A673 (cell line): ENCODE measurements around the gene ZBTB7B.

ENCODE experiments used
- EZH2 ChIP-seq: fragments of 200-600 bp; sonication (generic); IDR thresholded peaks from 2 replicates; pipeline ENCODE4 v1.6.1; 2017; ENCODE audit warnings: borderline replicate concordance, low read depth, mild to moderate bottlenecking, mixed read lengths, antibody characterized with exemption, low read length; ENCODE audit not compliant: poor library complexity, severe bottlenecking
- TF ChIP-seq, protein P1 (sequence below): fragments of 300-800, 200-600 bp; sonication (generic); conservative IDR thresholded peaks from 2 replicates; pipeline ENCODE4 v1.5.1; 2017; ENCODE audit warnings: low read depth, mild to moderate bottlenecking, antibody characterized with exemption, low read length, moderate library complexity, mixed read lengths

DNA sequence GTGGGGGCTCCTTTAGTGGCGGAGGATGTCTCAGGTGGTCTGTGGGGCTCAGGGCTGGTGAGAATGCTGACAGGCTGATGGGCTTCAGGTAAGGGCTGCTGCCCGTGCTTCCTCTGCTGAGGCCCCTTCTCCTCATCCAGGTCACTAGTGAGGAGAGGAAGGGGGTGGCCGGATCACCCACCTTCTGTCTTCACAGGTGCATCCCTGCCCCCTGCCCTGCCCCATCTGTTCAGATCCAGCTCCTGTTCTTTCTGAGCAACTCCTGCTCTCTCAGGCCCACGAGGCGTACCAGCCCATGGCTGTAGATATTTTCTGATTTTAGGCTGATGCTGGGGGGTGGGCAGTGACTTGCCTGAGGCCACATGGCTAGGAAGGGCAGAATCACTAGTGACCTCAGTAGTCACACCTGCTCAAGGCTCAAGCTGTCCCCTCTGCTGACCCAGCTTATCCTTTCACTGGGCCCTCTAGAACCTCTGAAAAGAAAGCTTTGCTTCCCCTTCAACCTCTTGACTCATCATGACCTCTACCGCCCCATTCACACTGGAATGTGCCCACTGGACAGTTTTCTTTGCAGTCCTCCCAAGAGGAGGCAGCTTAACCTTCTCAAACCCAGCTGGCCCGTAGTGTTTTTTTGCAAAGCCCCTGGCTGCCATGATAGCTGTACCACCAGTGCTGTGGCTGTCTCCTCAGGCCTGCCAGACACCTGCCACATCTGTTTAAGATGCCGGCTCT, 16.2 kb downstream of the ZBTB7B start:
- TF ChIP-seq, protein P1, sequence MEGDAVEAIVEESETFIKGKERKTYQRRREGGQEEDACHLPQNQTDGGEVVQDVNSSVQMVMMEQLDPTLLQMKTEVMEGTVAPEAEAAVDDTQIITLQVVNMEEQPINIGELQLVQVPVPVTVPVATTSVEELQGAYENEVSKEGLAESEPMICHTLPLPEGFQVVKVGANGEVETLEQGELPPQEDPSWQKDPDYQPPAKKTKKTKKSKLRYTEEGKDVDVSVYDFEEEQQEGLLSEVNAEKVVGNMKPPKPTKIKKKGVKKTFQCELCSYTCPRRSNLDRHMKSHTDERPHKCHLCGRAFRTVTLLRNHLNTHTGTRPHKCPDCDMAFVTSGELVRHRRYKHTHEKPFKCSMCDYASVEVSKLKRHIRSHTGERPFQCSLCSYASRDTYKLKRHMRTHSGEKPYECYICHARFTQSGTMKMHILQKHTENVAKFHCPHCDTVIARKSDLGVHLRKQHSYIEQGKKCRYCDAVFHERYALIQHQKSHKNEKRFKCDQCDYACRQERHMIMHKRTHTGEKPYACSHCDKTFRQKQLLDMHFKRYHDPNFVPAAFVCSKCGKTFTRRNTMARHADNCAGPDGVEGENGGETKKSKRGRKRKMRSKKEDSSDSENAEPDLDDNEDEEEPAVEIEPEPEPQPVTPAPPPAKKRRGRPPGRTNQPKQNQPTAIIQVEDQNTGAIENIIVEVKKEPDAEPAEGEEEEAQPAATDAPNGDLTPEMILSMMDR, result no peak
- no peak for TF ChIP-seq EZH2
